Neuronal stem cell (in vitro differentiated cells): ENCODE results near the gene PGAP6.

Experiments
- DNase-seq: peaks from one replicate; pipeline ENCODE4 v3.0.0-alpha.2; 2013; ENCODE audit warnings: low spot score
- H2AFZ ChIP-seq: one replicate; pipeline ENCODE4 v1.6.1; 2013; ENCODE audit warnings: mild to moderate bottlenecking, low read length, inconsistent platforms
- H2AK5ac ChIP-seq: 2 replicates; pipeline ENCODE4 v1.6.1; 2013; ENCODE audit warnings: low read depth, mild to moderate bottlenecking, inconsistent platforms, low read length, moderate library complexity, mixed read lengths
- H2BK120ac ChIP-seq: 2 replicates; pipeline ENCODE4 v1.6.1; 2013; ENCODE audit warnings: low read depth, mild to moderate bottlenecking, inconsistent platforms, low read length, moderate library complexity, mixed read lengths
- H2BK12ac ChIP-seq: one replicate; pipeline ENCODE4 v1.6.1; 2013; ENCODE audit warnings: low read length, inconsistent platforms
- H2BK15ac ChIP-seq: 2 replicates; pipeline ENCODE4 v1.6.1; 2013; ENCODE audit warnings: mild to moderate bottlenecking, low read length, inconsistent platforms, mixed read lengths
- H2BK5ac ChIP-seq: one replicate; pipeline ENCODE4 v1.6.1; 2013; ENCODE audit warnings: inconsistent platforms, mild to moderate bottlenecking, low read length, moderate library complexity
- H3K14ac ChIP-seq: one replicate; pipeline ENCODE4 v1.6.1; 2013; ENCODE audit warnings: low read length, inconsistent platforms
- H3K18ac ChIP-seq: 2 replicates; pipeline ENCODE4 v1.6.1; 2013; ENCODE audit warnings: low read length, inconsistent platforms
- H3K23ac ChIP-seq: 2 replicates; pipeline ENCODE4 v1.6.1; 2013; ENCODE audit warnings: low read depth, mild to moderate bottlenecking, mixed read lengths, low read length, inconsistent platforms; ENCODE audit not compliant: poor library complexity
- H3K27ac ChIP-seq: replicated peaks from 3 replicates; pipeline ENCODE4 v1.5.1; 2013; ENCODE audit warnings: low read length, inconsistent platforms
- H3K27me3 ChIP-seq, 3 experiments: 2 replicates each; pipeline ENCODE4 v1.6.1; 2013; ENCODE audit warnings: low read length in 3 of 3, mild to moderate bottlenecking in 2 of 3, inconsistent platforms in 1 of 3, low read depth in 1 of 3, mixed read lengths in 1 of 3, moderate library complexity in 1 of 3; ENCODE audit not compliant: control insufficient read depth in 3 of 3, insufficient read depth in 3 of 3
- H3K36me3 ChIP-seq, 2 donors: replicated peaks in 1 of 2; 2 replicates each; pipeline ENCODE4 v1.6.1; 2013; ENCODE audit warnings: low read length in 2 of 2; ENCODE audit not compliant: control insufficient read depth in 2 of 2, insufficient read depth in 2 of 2
- H3K4ac ChIP-seq: 2 replicates; pipeline ENCODE4 v1.6.1; 2013; ENCODE audit warnings: inconsistent platforms, mild to moderate bottlenecking, low read length, moderate library complexity
- H3K4me1 ChIP-seq, 2 donors: 1 replicate in 1 of 2; 2 replicates in 1 of 2; pipeline ENCODE4 v1.6.1; 2013; ENCODE audit warnings: low read length in 2 of 2, low read depth in 1 of 2; ENCODE audit not compliant: control insufficient read depth in 2 of 2, insufficient read depth in 1 of 2
- H3K4me2 ChIP-seq: one replicate; pipeline ENCODE4 v1.6.1; 2013; ENCODE audit warnings: mild to moderate bottlenecking, low read length, inconsistent platforms; ENCODE audit not compliant: insufficient read depth, poor library complexity, severe bottlenecking
- H3K4me3 ChIP-seq, 2 donors: 2 replicates each; pipeline ENCODE4 v1.5.1; 2013; ENCODE audit warnings: low read length in 2 of 2, mild to moderate bottlenecking in 2 of 2, inconsistent platforms in 1 of 2, moderate library complexity in 1 of 2
- H3K79me1 ChIP-seq: one replicate; pipeline ENCODE4 v1.6.1; 2013; ENCODE audit warnings: low read depth, mild to moderate bottlenecking, inconsistent platforms, low read length, moderate library complexity
- H3K9ac ChIP-seq: one replicate; pipeline ENCODE4 v1.6.1; 2013; ENCODE audit warnings: mild to moderate bottlenecking, low read depth, low read length, inconsistent platforms; ENCODE audit not compliant: poor library complexity
- H3K9me3 ChIP-seq, 2 donors: replicated peaks in 1 of 2; 2 replicates each; pipeline versions ENCODE3 to v1.6.1; 2013; ENCODE audit warnings: low read length in 2 of 2, mild to moderate bottlenecking in 2 of 2, inconsistent platforms in 1 of 2, low read depth in 1 of 2, mixed read lengths in 1 of 2, moderate library complexity in 1 of 2; ENCODE audit not compliant: control insufficient read depth in 2 of 2, insufficient read depth in 1 of 2
- H4K8ac ChIP-seq: one replicate; pipeline ENCODE4 v1.6.1; 2013; ENCODE audit warnings: low read depth, mild to moderate bottlenecking, inconsistent platforms, low read length, moderate library complexity
- H4K91ac ChIP-seq: one replicate; pipeline ENCODE4 v1.6.1; 2013; ENCODE audit warnings: low read length, low read depth, mild to moderate bottlenecking, inconsistent platforms; ENCODE audit not compliant: poor library complexity
- WGBS, 2 donors: extraction: QIAGEN DNeasy Blood & Tissue Kit; methylation state at CpG; one replicate each; pipeline ENCODE4 v1.1.7; 2013; ENCODE audit warnings: missing lambda C conversion rate in 2 of 2, mixed read lengths in 1 of 2; ENCODE audit not compliant: insufficient read length in 2 of 2, insufficient replicate concordance in 1 of 2; ENCODE audit errors: extremely low coverage in 2 of 2; 5-methylcytosine and 5-hydroxymethylcytosine counted together

The PGAP6 gene

DNA sequence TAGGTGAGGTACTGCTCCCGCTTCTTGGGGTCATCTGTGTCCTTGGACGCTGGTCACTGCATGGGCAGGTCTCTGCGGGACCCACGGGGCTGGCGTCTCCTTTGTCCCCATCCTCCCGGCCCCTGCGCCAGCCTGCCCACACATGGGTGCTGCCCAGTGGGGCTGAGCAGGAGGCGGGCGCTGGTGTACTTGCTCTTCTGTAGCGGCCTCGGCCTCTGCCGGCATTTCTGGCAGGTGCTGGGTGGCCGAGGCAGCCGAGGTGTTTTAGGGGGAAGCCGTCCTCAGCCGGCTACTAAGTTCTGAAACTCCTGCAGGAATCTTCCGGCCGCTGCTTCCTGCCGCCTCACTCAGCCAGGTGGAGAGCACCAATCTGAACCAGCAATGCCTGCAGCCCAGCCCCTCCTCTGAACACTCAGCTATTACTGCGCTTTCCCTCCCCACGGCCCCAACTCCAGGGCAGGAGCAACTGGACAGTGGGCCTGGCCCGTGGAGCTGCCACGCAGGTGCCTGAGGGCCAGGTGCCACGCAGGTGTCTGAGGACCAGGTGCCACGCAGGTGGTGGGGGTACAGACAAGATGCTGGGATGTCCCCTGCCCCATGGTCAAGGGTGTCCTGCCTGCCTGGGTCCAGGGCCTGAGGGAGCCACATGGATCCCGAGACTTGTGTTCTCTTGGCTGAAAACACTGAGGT, 29.9 kb upstream of the PGAP6 start:
- no CpG with 5 or more reads among the region's 26 CpGs for WGBS, 2 donors
- Histone ChIP-seq H2AFZ (no peak overlapping the region), H3K4ac (no peak overlapping the region), H3K4me3 (no peak overlapping the region), H2BK15ac (no peak overlapping the region), H3K18ac (no peak overlapping the region), H3K79me1 (peaks cover 3% of the 10 kb centered on the region), H3K27me3 (no peaks in the 10 kb centered on the region), H3K9me3 (no peaks in the 10 kb centered on the region), H4K8ac (no peak overlapping the region), H3K23ac (peak overlapping the region; percentile 16), H3K4me2 (no peak overlapping the region), H2BK5ac (no peak overlapping the region), H3K14ac (no peak overlapping the region), H3K9ac (no peak overlapping the region), H3K27ac (no peak overlapping the region), H3K36me3 (peaks cover 5% of the 10 kb centered on the region in 2 donors), H2AK5ac (no peak overlapping the region), H4K91ac (no peak overlapping the region), H2BK120ac (no peak overlapping the region), H2BK12ac (no peak overlapping the region), H3K4me1 (no peaks in the 10 kb centered on the region)
- DNase-seq = no peak

DNA sequence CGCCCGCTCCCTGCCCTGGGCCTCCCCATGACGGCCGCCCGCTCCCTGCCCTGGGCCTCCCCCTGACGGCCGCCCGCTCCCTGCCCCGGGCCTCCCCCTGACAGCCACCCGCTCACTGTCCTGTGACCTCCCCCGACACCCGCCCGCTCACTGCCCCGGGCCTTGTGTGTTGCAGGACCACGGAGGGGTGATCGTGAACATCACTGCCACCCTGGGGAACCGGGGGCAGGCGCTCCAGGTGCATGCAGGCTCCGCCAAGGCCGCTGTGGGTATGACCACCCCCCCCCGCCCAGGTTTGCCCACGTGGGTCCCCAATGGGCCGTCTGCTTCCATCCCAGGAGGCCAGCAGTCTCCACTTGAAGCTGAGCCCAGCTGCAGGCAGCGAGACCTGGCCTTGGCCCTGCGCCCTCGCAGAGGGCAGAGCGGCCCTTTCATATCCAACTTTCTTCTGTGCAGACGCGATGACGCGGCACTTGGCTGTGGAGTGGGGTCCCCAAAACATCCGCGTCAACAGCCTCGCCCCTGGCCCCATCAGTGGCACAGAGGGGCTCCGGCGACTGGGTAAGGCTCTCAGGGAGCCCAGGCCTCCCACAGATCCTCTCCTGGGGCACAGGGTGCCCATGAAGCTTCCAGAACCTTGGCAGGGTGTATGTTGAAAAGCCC, 28.9 kb upstream of the PGAP6 start:
- H3K9me3 ChIP-seq = no peaks in the 10 kb centered on the region
- no peak overlapping the region for H3K4me3 ChIP-seq
- no peak overlapping the region for H4K8ac ChIP-seq
- H2BK12ac ChIP-seq = no peak overlapping the region
- H4K91ac ChIP-seq = no peak overlapping the region
- peaks cover 5% of the 10 kb centered on the region in 2 donors for H3K36me3 ChIP-seq
- H2BK5ac ChIP-seq = no peak overlapping the region
- no peak overlapping the region for H3K4ac ChIP-seq
- H3K14ac ChIP-seq = no peak overlapping the region
- no CpG with 5 or more reads among the region's 36 CpGs for WGBS, 2 donors
- peaks cover 3% of the 10 kb centered on the region for H3K79me1 ChIP-seq
- H3K4me1 ChIP-seq = no peaks in the 10 kb centered on the region
- H2BK15ac ChIP-seq = no peak overlapping the region
- DNase-seq = no peak
- no peak overlapping the region for H3K27ac ChIP-seq
- no peaks in the 10 kb centered on the region for H3K27me3 ChIP-seq
- no peak overlapping the region for H3K4me2 ChIP-seq
- no peak overlapping the region for H3K18ac ChIP-seq
- no peak overlapping the region for H3K23ac ChIP-seq
- H2BK120ac ChIP-seq = no peak overlapping the region
- H3K9ac ChIP-seq = no peak overlapping the region
- H2AFZ ChIP-seq = no peak overlapping the region
- H2AK5ac ChIP-seq = no peak overlapping the region

DNA sequence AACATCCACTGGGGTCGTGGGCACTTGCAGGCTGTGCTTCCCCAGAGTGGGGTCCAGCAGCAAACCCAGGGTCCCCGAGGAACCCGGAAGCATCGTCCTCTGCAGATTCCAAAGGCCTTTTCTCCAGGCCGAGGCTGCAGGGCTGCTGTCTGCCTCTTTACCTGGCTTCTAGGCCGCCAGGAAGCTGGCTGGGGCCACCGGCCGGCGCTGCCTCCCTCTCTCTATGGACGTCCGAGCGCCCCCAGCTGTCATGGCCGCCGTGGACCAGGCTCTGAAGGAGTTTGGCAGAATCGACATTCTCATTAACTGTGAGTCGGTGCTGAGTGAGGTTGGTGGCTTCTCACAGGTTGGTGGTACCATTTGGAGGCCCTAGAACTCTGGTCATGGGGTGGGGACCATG, 25.5 kb upstream of the PGAP6 start:
- Histone ChIP-seq H3K23ac (peak overlapping the region; percentile 80), H3K79me1 (peaks cover 1% of the 10 kb centered on the region), H3K9ac (peak overlapping the region; percentile 21), H3K27me3 (no peaks in the 10 kb centered on the region), H2BK120ac (no peak overlapping the region), H2AK5ac (no peak overlapping the region), H3K36me3 (peaks cover 5% of the 10 kb centered on the region in 2 donors), H3K14ac (no peak overlapping the region), H2AFZ (no peak overlapping the region), H4K91ac (no peak overlapping the region), H3K9me3 (no peaks in the 10 kb centered on the region), H4K8ac (no peak overlapping the region), H2BK5ac (peak overlapping the region; percentile 66), H2BK15ac (no peak overlapping the region), H3K4me1 (no peaks in the 10 kb centered on the region), H3K4me2 (no peak overlapping the region), H2BK12ac (no peak overlapping the region), H3K18ac (no peak overlapping the region), H3K4me3 (no peak overlapping the region), H3K4ac (no peak overlapping the region), H3K27ac (no peak overlapping the region)
- WGBS, 2 donors = no CpG with 5 or more reads among the region's 16 CpGs
- no peak for DNase-seq
